Trophoblast cell (in vitro differentiated cells and primary cell): ENCODE results near the gene MS4A12.

Experiments
- DNase-seq, 2 donors: peaks; one replicate each; pipeline ENCODE4 v3.0.0-alpha.2; 2016
- H2AFZ ChIP-seq: 2 replicates; pipeline ENCODE4 v1.6.1; 2013; ENCODE audit warnings: low read length, moderate library complexity, mild to moderate bottlenecking; ENCODE audit not compliant: insufficient read depth, poor library complexity
- H2AK5ac ChIP-seq: 2 replicates; pipeline ENCODE4 v1.6.1; 2013; ENCODE audit warnings: mild to moderate bottlenecking, low read length
- H2BK120ac ChIP-seq: 2 replicates; pipeline ENCODE4 v1.6.1; 2013; ENCODE audit warnings: low read length, mild to moderate bottlenecking, moderate library complexity; ENCODE audit not compliant: insufficient read depth, poor library complexity
- H2BK12ac ChIP-seq: 2 replicates; pipeline ENCODE4 v1.6.1; 2013; ENCODE audit warnings: mild to moderate bottlenecking, low read length, moderate library complexity
- H2BK5ac ChIP-seq: 2 replicates; pipeline ENCODE4 v1.6.1; 2013; ENCODE audit warnings: low read length, low read depth, moderate library complexity, mild to moderate bottlenecking; ENCODE audit not compliant: poor library complexity
- H3K14ac ChIP-seq: 2 replicates; pipeline ENCODE4 v1.6.1; 2013; ENCODE audit warnings: mild to moderate bottlenecking, low read length
- H3K18ac ChIP-seq: 2 replicates; pipeline ENCODE4 v1.6.1; 2013; ENCODE audit warnings: mild to moderate bottlenecking, low read length
- H3K23ac ChIP-seq: 2 replicates; pipeline ENCODE4 v1.6.1; 2013; ENCODE audit warnings: low read length
- H3K27ac ChIP-seq: 2 replicates; pipeline ENCODE4 v1.5.1; 2013; ENCODE audit warnings: low read depth, mild to moderate bottlenecking, inconsistent platforms, low read length, moderate library complexity
- H3K27me3 ChIP-seq: 2 replicates; pipeline ENCODE4 v1.6.1; 2013; ENCODE audit warnings: inconsistent platforms, mild to moderate bottlenecking, low read length, moderate library complexity; ENCODE audit not compliant: insufficient read depth
- H3K36me3 ChIP-seq, 2 experiments: 1 replicate in 1 of 2; 2 replicates in 1 of 2; pipeline ENCODE4 v1.6.1; 2013; ENCODE audit warnings: low read length in 2 of 2, mild to moderate bottlenecking in 2 of 2, moderate library complexity in 1 of 2; ENCODE audit not compliant: insufficient read depth in 2 of 2, control insufficient read depth in 1 of 2
- H3K4ac ChIP-seq: 2 replicates; pipeline ENCODE4 v1.6.1; 2013; ENCODE audit warnings: low read depth, mild to moderate bottlenecking, low read length, moderate library complexity
- H3K4me1 ChIP-seq, 2 experiments: 1 replicate in 1 of 2; 2 replicates in 1 of 2; pipeline ENCODE4 v1.6.1; 2013; ENCODE audit warnings: low read length in 2 of 2, mild to moderate bottlenecking in 2 of 2, moderate library complexity in 1 of 2; ENCODE audit not compliant: insufficient read depth in 2 of 2, control insufficient read depth in 1 of 2
- H3K4me2 ChIP-seq: 2 replicates; pipeline ENCODE4 v1.6.1; 2013; ENCODE audit warnings: inconsistent platforms, mild to moderate bottlenecking, low read length, moderate library complexity
- H3K4me3 ChIP-seq: 2 replicates; pipeline ENCODE4 v1.5.1; 2013; ENCODE audit warnings: mild to moderate bottlenecking, low read depth, low read length, inconsistent platforms
- H3K79me1 ChIP-seq: one replicate; pipeline ENCODE4 v1.6.1; 2013; ENCODE audit warnings: low read length
- H3K79me2 ChIP-seq: 2 replicates; pipeline ENCODE4 v1.6.1; 2013; ENCODE audit warnings: low read length, mild to moderate bottlenecking; ENCODE audit not compliant: control insufficient read depth, insufficient read depth, poor library complexity
- H3K9ac ChIP-seq: 2 replicates; pipeline ENCODE4 v1.6.1; 2013; ENCODE audit warnings: mild to moderate bottlenecking, low read length
- H3K9me3 ChIP-seq: 2 replicates; pipeline ENCODE4 v1.6.1; 2013; ENCODE audit warnings: low read depth, mild to moderate bottlenecking, control low read depth, inconsistent platforms, low read length; ENCODE audit not compliant: insufficient read depth
- H4K12ac ChIP-seq: 2 replicates; pipeline ENCODE4 v1.6.1; 2013; ENCODE audit warnings: low read depth, mild to moderate bottlenecking, low read length, moderate library complexity
- H4K8ac ChIP-seq: 2 replicates; pipeline ENCODE4 v1.6.1; 2013; ENCODE audit warnings: low read depth, mild to moderate bottlenecking, low read length, moderate library complexity
- H4K91ac ChIP-seq: one replicate; pipeline ENCODE4 v1.6.1; 2013; ENCODE audit warnings: low read depth, mild to moderate bottlenecking, low read length, moderate library complexity
- WGBS: extraction: QIAGEN DNeasy Blood & Tissue Kit; methylation state at CpG from one replicate; pipeline ENCODE4 v1.1.7; 2013; ENCODE audit warnings: missing lambda C conversion rate; ENCODE audit not compliant: insufficient read length, insufficient coverage; ENCODE audit errors: extremely low coverage; 5-methylcytosine and 5-hydroxymethylcytosine counted together

MS4A12 gene

GRCh38 chr11:60515144-60515855, 22.7 kb downstream of the MS4A12 start, which contains the start of gene MS4A13:
MS4A13 (plus strand) TSS chr11:60515392; CDS start chr11:60518084, 2,692 bp downstream.
- WGBS: no CpG with 5 or more reads among the region's 29 CpGs
- no peak within 1 kb of the TSS for H3K9ac ChIP-seq
- H3K23ac ChIP-seq: no peak within 1 kb of the TSS
- no peak within 1 kb of the TSS for H2AK5ac ChIP-seq
- no peak within 1 kb of the TSS for H4K91ac ChIP-seq
- H3K9me3 ChIP-seq: peaks cover 2% of the 10 kb centered on the region
- no peaks in the 10 kb centered on the region for H3K36me3 ChIP-seq
- H4K12ac ChIP-seq: no peak within 1 kb of the TSS
- H3K79me2 ChIP-seq: no peaks in the 10 kb centered on the region
- no peak for DNase-seq
- no peaks in the 10 kb centered on the region for H3K4me1 ChIP-seq
- H3K4me3 ChIP-seq: no peak within 1 kb of the TSS
- no peak within 1 kb of the TSS for H2BK5ac ChIP-seq
- no peak within 1 kb of the TSS for H3K14ac ChIP-seq
- no peak within 1 kb of the TSS for H2BK120ac ChIP-seq
- H2AFZ ChIP-seq: no peak within 1 kb of the TSS
- no peaks in the 10 kb centered on the region for H3K79me1 ChIP-seq
- H3K4me2 ChIP-seq: no peak within 1 kb of the TSS
- H3K18ac ChIP-seq: no peak within 1 kb of the TSS
- no peaks in the 10 kb centered on the region for H3K27me3 ChIP-seq
- no peak within 1 kb of the TSS for H3K27ac ChIP-seq
- H2BK12ac ChIP-seq: no peak within 1 kb of the TSS
- H3K4ac ChIP-seq: no peak within 1 kb of the TSS
- no peak within 1 kb of the TSS for H4K8ac ChIP-seq

GRCh38 chr11:60528465-60528864, 35.9 kb downstream of the MS4A12 start:
- Histone ChIP-seq H4K91ac (no peak overlapping the region), H3K79me1 (no peaks in the 10 kb centered on the region), H3K9me3 (no peaks in the 10 kb centered on the region), H2AFZ (no peak overlapping the region), H3K18ac (no peak overlapping the region), H3K4me2 (no peak overlapping the region), H2AK5ac (no peak overlapping the region), H3K4me1 (no peaks in the 10 kb centered on the region), H3K23ac (no peak overlapping the region), H3K36me3 (no peaks in the 10 kb centered on the region), H3K4ac (no peak overlapping the region), H2BK12ac (no peak overlapping the region), H3K27me3 (no peaks in the 10 kb centered on the region), H4K8ac (no peak overlapping the region), H2BK120ac (no peak overlapping the region), H3K14ac (no peak overlapping the region), H3K9ac (no peak overlapping the region), H3K4me3 (no peak overlapping the region), H3K79me2 (no peaks in the 10 kb centered on the region), H2BK5ac (no peak overlapping the region), H3K27ac (no peak overlapping the region), H4K12ac (no peak overlapping the region)
- no peak for DNase-seq
- WGBS: no CpG with 5 or more reads among the region's 1 CpG

- Histone ChIP-seq H3K14ac (no peak overlapping the region), H3K79me2 (no peaks in the 10 kb centered on the region), H3K4ac (no peak overlapping the region), H3K79me1 (no peaks in the 10 kb centered on the region), H3K9ac (no peak overlapping the region), H2BK12ac (no peak overlapping the region), H3K27ac (no peak overlapping the region), H2AK5ac (no peak overlapping the region), H2BK120ac (no peak overlapping the region), H3K36me3 (no peaks in the 10 kb centered on the region), H3K23ac (no peak overlapping the region), H4K91ac (no peak overlapping the region), H3K4me1 (no peaks in the 10 kb centered on the region), H3K27me3 (no peaks in the 10 kb centered on the region), H4K12ac (no peak overlapping the region), H3K4me2 (no peak overlapping the region), H3K9me3 (no peaks in the 10 kb centered on the region), H2AFZ (no peak overlapping the region), H3K18ac (no peak overlapping the region), H2BK5ac (no peak overlapping the region), H3K4me3 (no peak overlapping the region), H4K8ac (no peak overlapping the region)
- no CpG with 5 or more reads among the region's 1 CpG for WGBS
- DNase-seq: no peak
Measured at GRCh38 chr11:60528934-60529333, 36.4 kb downstream of the MS4A12 start.

- H3K4ac ChIP-seq: no peak overlapping the region
- no peaks in the 10 kb centered on the region for H3K79me1 ChIP-seq
- no peaks in the 10 kb centered on the region for H3K79me2 ChIP-seq
- no CpG with 5 or more reads among the region's 3 CpGs for WGBS
- no peaks in the 10 kb centered on the region for H3K36me3 ChIP-seq
- H3K18ac ChIP-seq: no peak overlapping the region
- H3K9me3 ChIP-seq: no peaks in the 10 kb centered on the region
- H3K9ac ChIP-seq: no peak overlapping the region
- H2AFZ ChIP-seq: no peak overlapping the region
- no peak overlapping the region for H3K23ac ChIP-seq
- no peak overlapping the region for H3K4me3 ChIP-seq
- H2BK5ac ChIP-seq: no peak overlapping the region
- no peak overlapping the region for H3K14ac ChIP-seq
- H4K8ac ChIP-seq: no peak overlapping the region
- no peaks in the 10 kb centered on the region for H3K27me3 ChIP-seq
- no peaks in the 10 kb centered on the region for H3K4me1 ChIP-seq
- H4K12ac ChIP-seq: no peak overlapping the region
- no peak overlapping the region for H2BK120ac ChIP-seq
- H2BK12ac ChIP-seq: no peak overlapping the region
- H4K91ac ChIP-seq: no peak overlapping the region
- H3K27ac ChIP-seq: no peak overlapping the region
- H2AK5ac ChIP-seq: no peak overlapping the region
- no peak for DNase-seq
- H3K4me2 ChIP-seq: no peak overlapping the region
Measured at GRCh38 chr11:60530454-60531100, 38.0 kb downstream of the MS4A12 start.
